ENCODE data around the gene HEY2. TPM values are rescaled to one million over a fixed set of nuclear protein-coding genes. Genes with fewer than 3 reads are reported as not detected.

HEY2 gene
- total and polyA plus RNA-seq, 10 of the 15 experiments (the other 5 are each of a cell fraction or from before 2014, with no cell fraction given): 0.01 to 0.32 (median 0.08) TPM; not detected in 4

GRCh38 chr6:125798734-125799508, 49.5 kb downstream of the HEY2 start:
- ChIA-PET SMC1A (ENCODE audit: uncharacterized antibody, unreplicated experiment) (interaction anchor here (1.0 to 12.8 kb wide), 11 partner anchors 9 to 188 kb away, joined by 3 to 325 read pairs (median 5); partner anchors contain the start of genes NCOA7 and TRMT11), RAD21 (ENCODE audit: unreplicated experiment) (interaction anchor here (0.8 to 11.2 kb wide), 8 partner anchors 8 to 34 kb away, joined by 3 to 135 read pairs (median 12); partner anchors contain the start of gene NCOA7), POLR2A (interaction anchor here (0.6 to 7.4 kb wide), 7 partner anchors 9 to 120 kb away, joined by 3 to 36 read pairs (median 7); partner anchors contain the start of gene NCOA7), CTCF (interaction anchor here (1.0 to 23.8 kb wide), 8 partner anchors 10 to 175 kb away, joined by 3 to 505 read pairs (median 12); partner anchors contain the start of gene HINT3)
- Histone ChIP-seq H2AFZ (ENCODE audit: control insufficient read depth, low read depth, low read length) (peak overlapping the region; percentile 48; the same call in 1 of the 2 replicates), H3K4me1 (ENCODE audit: control insufficient read depth, insufficient read depth, low read length) (peaks cover 51% of the 10 kb centered on the region), H3K4me3 (no peak overlapping the region), H4K20me1 (ENCODE audit: control insufficient read depth, insufficient read depth) (no peaks in the 10 kb centered on the region), H3K9ac (ENCODE audit: control insufficient read depth, insufficient read depth, low read length) (peak overlapping the region; percentile 79), H3K79me2 (ENCODE audit: control insufficient read depth, insufficient read depth, low read length) (peaks cover 75% of the 10 kb centered on the region), H3K4me2 (ENCODE audit: control insufficient read depth, insufficient read depth) (peak overlapping the region; percentile 97), H3K27me3 (replicated peaks in 1 of 2; ENCODE audit: control insufficient read depth in 2 of 2, insufficient read depth in 2 of 2, low read length in 1 of 2) (no peaks in the 10 kb centered on the region), H3K36me3 (ENCODE audit: control insufficient read depth in 2 of 2, insufficient read depth in 2 of 2, low read length in 1 of 2) (no peaks in the 10 kb centered on the region; a peak in 1 of 4 replicates), H3K27ac (ENCODE audit: control insufficient read depth, insufficient read depth) (peak overlapping the region; percentile 96), H3K9me3 (replicated peaks; ENCODE audit: control insufficient read depth, insufficient read depth, low read length) (no peaks in the 10 kb centered on the region)
- BruUV-seq (replicated peaks): no TSS peak
- FAIRE-seq: no peak
- DNase-seq (ENCODE audit: low read depth, low spot score): peak; percentile 72
- WGBS (ENCODE audit: insufficient coverage, insufficient replicate concordance, low lambda C conversion rate, missing lambda C conversion rate): 0% methylated on average over 2 of the region's 5 CpGs
- ATAC-seq: peak; percentile 81
- in situ Hi-C loops (cut with MboI) (loop anchor here (25.0 kb wide), 1 partner anchor 1488 kb away; no protein-coding TSS in a partner anchor), intact Hi-C loops (cut with micrococcal nuclease; ENCODE audit: unreplicated experiment) (loop anchor here (5.0 kb wide), 1 partner anchor 188 kb away; the partner anchor contains the start of gene TRMT11)
- peak; percentile 33; the same call in 1 of the 2 replicates for TF ChIP-seq TBL1XR1 (IDR thresholded peaks at IDR 0.05; ENCODE audit: low read depth, low read length)
- peak; percentile 77; the same call in 1 of the 2 replicates for TF ChIP-seq CBX5 (IDR thresholded peaks at IDR 0.05; ENCODE audit: low read depth)
- TF ChIP-seq GATAD2B (conservative IDR thresholded peaks at IDR 0.05; ENCODE audit: low read depth): 0 out of 2 replicates have a peak, but pooled peaks have one; percentile 31
- no peak for TF ChIP-seq KDM1A (IDR thresholded peaks at IDR 0.05; ENCODE audit: borderline replicate concordance)
- peak in 1 of 2 experiments; percentile 56; a peak in 1 of 4 replicates for TF ChIP-seq CEBPB (IDR thresholded peaks at IDR 0.05; ENCODE audit: borderline replicate concordance in 1 of 2, low read depth in 2 of 2, low read length in 2 of 2)
- TF ChIP-seq NFIC (IDR thresholded peaks at IDR 0.05; ENCODE audit: low read depth, low read length): peak; percentile 97
- no peak for TF ChIP-seq EZH2 (IDR thresholded peaks at IDR 0.05; ENCODE audit: borderline replicate concordance, control insufficient read depth, low read depth, low read length)
- no peak for TF ChIP-seq ZZZ3 (IDR thresholded peaks at IDR 0.05; ENCODE audit: control insufficient read depth, insufficient read length, low read depth)
- no peak for TF ChIP-seq NR2F1 (conservative IDR thresholded peaks at IDR 0.05)
- TF ChIP-seq BMI1 (IDR thresholded peaks at IDR 0.05; ENCODE audit: borderline replicate concordance): peak; percentile 90
- peak; percentile 82; the same call in 1 of the 2 replicates for TF ChIP-seq FOXM1 (IDR thresholded peaks at IDR 0.05; ENCODE audit: low read depth, low read length)
- TF ChIP-seq SRF (IDR thresholded peaks at IDR 0.05; ENCODE audit: low read depth in 2 of 2, low read length in 2 of 2): peak in 1 of 2 experiments; percentile 71; a peak in 1 of 4 replicates
- peak; percentile 34; the same call in 1 of the 2 replicates for TF ChIP-seq SMARCA5 (IDR thresholded peaks at IDR 0.05)
- peak; percentile 15; the same call in 1 of the 2 replicates for TF ChIP-seq MXI1 (IDR thresholded peaks at IDR 0.05; ENCODE audit: low read depth, low read length)
- no peak for TF ChIP-seq SMC3 (IDR thresholded peaks at IDR 0.05; ENCODE audit: borderline replicate concordance, low read length)
- TF ChIP-seq EP300 (IDR thresholded peaks at IDR 0.05; ENCODE audit: borderline replicate concordance in 1 of 2, control insufficient read depth in 1 of 2, low read depth in 2 of 2, low read length in 2 of 2): peak; percentile 83 to 99
- TF ChIP-seq EGR1 (IDR thresholded peaks at IDR 0.05; ENCODE audit: borderline replicate concordance in 1 of 2, low read depth in 2 of 2, low read length in 2 of 2): peak in 1 of 2 experiments; percentile 75; a peak in 1 of 3 replicates
- peak; percentile 92 for TF ChIP-seq JUNB (IDR thresholded peaks at IDR 0.05)
- peak; percentile 89 for TF ChIP-seq MTA2 (IDR thresholded peaks at IDR 0.05; ENCODE audit: low read depth)
- peak; percentile 88 for TF ChIP-seq CREM (IDR thresholded peaks at IDR 0.05; ENCODE audit: low read depth)
- TF ChIP-seq CHD2 (IDR thresholded peaks at IDR 0.05; ENCODE audit: borderline replicate concordance, low read depth, low read length): peak; percentile 60; the same call in 1 of the 2 replicates
- peak; percentile 99 for TF ChIP-seq DPF2 (IDR thresholded peaks at IDR 0.05)
- no peak for TF ChIP-seq KLF5 (IDR thresholded peaks at IDR 0.05; ENCODE audit: partially characterized antibody)
- TF ChIP-seq SREBF2 (IDR thresholded peaks at IDR 0.05; ENCODE audit: low read length): no peak
- TF ChIP-seq ATF7 (IDR thresholded peaks at IDR 0.05; ENCODE audit: low read depth): peak; percentile 61
- peak; percentile 91; the same call in 1 of the 2 replicates for TF ChIP-seq RCOR1 (conservative IDR thresholded peaks at IDR 0.05; ENCODE audit: low read depth, low read length)
